KOPT-K1 (cell line): ENCODE results near the gene CKAP2L.

Source experiments
- H3K27ac ChIP-seq: fragments of 200-600 bp; sonication (generic); 2 replicates; pipeline ENCODE4 v1.5.1; 2016; ENCODE audit warnings: antibody characterized with exemption, mild to moderate bottlenecking, low read depth, low read length; ENCODE audit not compliant: poor library complexity, severe bottlenecking
- H3K36me3 ChIP-seq: fragments of 200-600 bp; sonication (generic); 2 replicates; pipeline ENCODE4 v1.5.1; 2017; ENCODE audit warnings: antibody characterized with exemption, mild to moderate bottlenecking, low read length, moderate library complexity; ENCODE audit not compliant: insufficient read depth
- H3K9me3 ChIP-seq: fragments of 200-600 bp; sonication (generic); 2 replicates; pipeline ENCODE4 v1.5.1; 2017; ENCODE audit warnings: antibody characterized with exemption, low read length, mild to moderate bottlenecking; ENCODE audit not compliant: insufficient read depth, poor library complexity, severe bottlenecking

The CKAP2L gene

DNA sequence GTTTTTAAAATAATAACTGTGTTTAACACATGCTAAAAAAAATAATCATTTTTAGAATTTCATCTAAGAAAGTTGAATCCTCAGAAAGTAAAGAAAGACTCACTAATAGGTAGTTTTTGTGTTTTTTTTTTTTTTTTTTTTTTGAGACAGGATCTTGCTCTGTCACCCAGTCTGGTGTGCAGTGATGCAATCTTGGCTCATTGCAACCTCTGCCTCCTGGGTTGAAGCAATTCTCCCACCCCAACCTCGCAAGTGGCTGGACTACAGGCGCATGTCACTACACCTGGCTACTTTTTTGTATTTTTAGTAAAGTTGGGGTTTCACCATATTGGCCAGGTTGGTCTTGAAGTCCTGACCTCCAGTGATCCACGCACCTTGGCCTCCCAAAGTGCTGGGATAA lies 7.1 kb downstream of the CKAP2L start:
- H3K36me3 ChIP-seq, result peaks cover 100% of the 10 kb centered on the region
- H3K27ac ChIP-seq, result no peak overlapping the region
- no peaks in the 10 kb centered on the region for H3K9me3 ChIP-seq

DNA sequence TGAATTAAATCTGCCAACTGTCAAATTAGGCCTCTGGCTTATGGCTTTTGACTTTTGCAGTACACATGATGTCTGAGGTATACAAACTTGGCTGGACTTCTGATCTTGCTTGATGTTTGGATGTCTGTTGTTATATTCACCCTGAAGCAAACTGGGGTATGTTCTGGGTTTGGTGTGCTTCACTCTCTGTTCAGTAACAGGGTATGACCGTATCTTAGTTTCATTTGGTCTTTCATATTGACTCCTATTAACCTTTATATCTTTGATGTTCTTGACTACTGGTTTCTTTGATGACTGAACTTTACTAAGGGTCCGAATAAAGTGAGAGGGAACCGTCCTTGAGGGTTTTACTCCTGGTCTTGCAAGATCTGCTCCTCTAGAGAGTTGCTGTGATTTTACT lies 8.2 kb downstream of the CKAP2L start:
- Histone ChIP-seq H3K27ac (no peak overlapping the region), H3K36me3 (peaks cover 100% of the 10 kb centered on the region), H3K9me3 (no peaks in the 10 kb centered on the region)

DNA sequence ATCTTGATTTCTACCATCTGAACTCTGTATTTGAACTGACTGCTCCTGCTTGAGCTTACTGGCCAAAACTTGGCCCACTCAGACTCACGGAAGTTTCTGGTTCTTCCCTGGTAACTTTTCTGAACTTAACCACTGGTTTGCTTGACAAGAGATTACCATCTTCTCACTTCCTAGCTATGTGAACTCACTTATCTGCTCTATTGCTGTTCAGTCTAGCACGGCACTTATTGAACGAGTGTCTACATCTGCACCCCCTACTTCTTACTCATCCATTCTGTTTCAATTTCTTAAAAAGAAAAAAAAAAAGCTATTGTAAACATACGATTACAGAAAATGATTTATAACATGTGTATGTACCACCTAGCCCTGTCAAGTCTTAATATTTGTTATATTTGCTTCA lies 9.0 kb downstream of the CKAP2L start:
- Histone ChIP-seq H3K9me3 (no peaks in the 10 kb centered on the region), H3K27ac (no peak overlapping the region), H3K36me3 (peaks cover 100% of the 10 kb centered on the region)

DNA sequence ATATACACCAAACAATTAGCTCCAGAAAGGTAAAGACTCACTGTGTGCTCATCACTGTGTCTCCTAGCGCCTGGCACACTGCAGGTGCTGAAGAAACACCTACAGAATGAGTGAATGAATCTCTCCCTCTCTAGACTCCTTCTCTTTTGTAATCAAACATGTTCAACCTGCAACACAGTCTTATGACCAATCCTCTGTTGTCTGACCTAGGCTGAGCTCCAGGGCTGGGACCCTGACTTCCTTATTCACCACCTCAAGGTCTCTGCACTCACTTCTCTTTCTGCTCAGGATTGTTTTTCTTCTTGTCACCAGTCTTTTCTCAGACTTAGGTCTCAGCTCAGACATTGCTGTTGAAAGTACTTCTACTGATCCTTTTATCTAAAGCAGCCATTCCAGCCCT lies 9.8 kb downstream of the CKAP2L start:
- H3K36me3 ChIP-seq, result peaks cover 100% of the 10 kb centered on the region
- no peak overlapping the region for H3K27ac ChIP-seq

DNA sequence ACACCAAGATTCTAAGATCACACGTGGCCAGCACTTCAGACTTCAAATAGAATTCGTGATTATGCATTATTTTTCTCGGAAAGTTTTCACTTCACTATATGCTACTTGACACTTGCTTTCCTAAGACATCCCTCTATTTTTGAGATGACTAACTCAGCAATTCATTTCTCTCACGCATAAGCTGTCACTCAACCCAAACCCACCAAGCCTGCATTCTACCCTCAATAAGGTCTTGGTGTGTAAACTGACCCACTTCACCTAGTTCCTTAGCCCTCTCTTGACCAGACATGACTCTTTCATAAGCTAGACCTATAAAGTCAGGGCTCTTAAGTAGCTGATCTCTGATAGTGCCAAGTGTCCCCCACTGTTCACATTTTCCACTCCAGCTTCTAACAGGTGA lies 11.7 kb downstream of the CKAP2L start:
- Histone ChIP-seq H3K9me3 (no peaks in the 10 kb centered on the region), H3K36me3 (peaks cover 100% of the 10 kb centered on the region), H3K27ac (no peak overlapping the region)

More for the DNA sequence above, 9.8 kb downstream of the CKAP2L start:
- no peaks in the 10 kb centered on the region for H3K9me3 ChIP-seq

DNA sequence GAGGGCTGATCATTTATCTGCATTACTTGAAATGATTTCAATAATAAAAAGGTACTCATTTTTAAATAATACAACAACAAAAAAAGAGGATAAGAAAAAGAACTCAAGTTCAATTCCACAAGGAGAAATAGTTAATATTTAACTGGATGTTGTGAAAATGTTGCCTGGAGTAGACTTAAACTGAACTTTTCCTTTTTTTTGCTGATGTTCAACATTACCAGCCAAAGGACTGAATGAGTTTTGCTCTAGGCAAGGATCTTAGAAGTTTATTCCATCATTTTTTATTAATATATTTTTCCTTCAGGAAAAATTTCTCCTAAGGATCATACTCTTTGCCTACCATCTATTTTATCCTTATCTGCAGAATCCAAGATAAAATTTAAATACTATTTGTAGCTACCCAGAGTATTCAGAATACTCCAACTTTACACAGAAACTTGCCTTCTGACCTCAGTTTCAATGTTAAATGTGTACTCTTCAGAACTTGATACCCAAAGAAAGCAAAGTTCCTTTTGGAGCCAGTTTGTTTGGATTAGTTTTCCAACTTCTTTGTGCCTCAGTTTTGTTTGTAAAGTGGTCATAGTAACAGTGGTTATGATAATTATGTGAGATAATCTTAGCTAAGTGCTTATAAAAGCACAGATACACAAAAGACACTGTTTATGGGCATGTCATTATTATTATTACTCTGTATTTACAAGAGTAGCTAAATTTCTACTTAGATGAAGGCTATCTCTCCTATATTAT lies 12.8 kb downstream of the CKAP2L start:
- H3K9me3 ChIP-seq, result no peaks in the 10 kb centered on the region
- peaks cover 100% of the 10 kb centered on the region for H3K36me3 ChIP-seq
- no peak overlapping the region for H3K27ac ChIP-seq

DNA sequence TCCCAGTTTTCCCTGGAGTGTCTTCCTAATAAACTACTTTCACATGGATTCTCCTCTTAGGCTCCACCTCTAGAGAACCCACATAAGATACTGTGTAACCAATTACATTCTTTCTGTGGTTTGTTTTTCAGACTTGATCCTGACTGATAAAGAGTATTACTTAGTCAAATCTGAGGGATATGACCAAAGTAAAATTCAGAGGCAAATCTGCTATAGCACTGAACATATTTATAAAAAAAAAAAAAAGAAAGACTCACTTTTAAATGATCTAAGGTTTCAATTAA lies 13.9 kb downstream of the CKAP2L start:
- Histone ChIP-seq H3K27ac (no peak overlapping the region), H3K9me3 (no peaks in the 10 kb centered on the region), H3K36me3 (peaks cover 100% of the 10 kb centered on the region)

DNA sequence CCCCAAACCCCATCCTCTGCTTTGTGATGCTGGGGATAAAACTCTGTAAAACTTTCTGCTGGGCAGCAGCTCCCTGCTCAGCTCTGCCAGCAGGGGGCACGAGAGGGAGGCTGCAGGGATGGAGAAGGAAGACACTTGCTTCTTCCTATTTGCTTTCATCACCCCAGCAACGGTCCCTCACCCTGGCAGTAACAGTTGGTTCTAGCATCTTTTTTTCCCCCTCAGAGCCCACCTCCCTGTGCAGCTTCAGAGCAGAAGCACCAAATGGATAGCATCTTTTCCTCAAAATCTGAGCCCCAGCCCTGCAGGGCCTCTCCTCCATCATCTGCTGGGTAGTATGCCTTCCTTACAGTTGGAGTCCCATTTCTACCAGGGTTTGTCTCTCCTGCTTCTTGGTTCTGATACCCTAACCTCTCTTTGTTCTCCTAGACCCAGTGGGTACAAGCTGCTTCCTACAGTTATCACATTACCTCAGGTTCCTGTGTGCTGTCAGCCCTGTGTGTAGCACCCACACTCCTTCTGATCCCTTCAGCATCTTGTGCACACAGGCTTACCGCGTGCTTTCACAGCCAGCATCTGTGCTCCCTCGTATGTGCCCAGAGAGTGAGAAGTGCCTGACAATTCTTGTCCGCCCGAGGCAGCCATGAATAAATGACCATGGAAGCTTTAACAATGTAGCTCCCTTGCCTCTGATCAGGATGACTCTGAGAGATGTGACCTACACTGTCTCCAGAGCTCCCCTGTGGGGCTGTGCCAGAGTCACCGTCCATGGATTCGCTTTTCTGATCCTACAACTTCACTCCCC lies 14.5 kb downstream of the CKAP2L start:
- Histone ChIP-seq H3K27ac (no peak overlapping the region), H3K9me3 (no peaks in the 10 kb centered on the region)

DNA sequence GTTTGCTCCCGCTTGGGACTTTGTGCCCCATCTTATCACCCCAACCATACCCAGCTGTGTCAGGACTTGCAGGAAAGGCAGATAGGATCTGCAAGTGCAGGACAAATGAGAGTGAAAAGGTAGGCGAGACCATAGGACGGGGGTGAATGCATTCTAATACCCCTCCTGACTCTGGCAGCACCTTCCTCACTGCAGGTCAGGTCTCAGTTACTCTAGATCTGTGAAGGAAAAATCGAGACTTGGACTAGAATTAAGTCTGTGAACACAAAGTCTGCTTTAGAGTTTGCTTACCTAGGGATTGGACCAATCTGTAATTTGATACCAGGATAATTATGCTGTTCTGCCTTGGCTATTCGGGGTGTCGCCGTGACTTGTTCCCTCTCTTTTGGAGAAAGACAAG lies 23.9 kb downstream of the CKAP2L start:
- Histone ChIP-seq H3K36me3 (peaks cover 92% of the 10 kb centered on the region), H3K27ac (no peak overlapping the region), H3K9me3 (no peaks in the 10 kb centered on the region)

More for the DNA sequence above, 14.5 kb downstream of the CKAP2L start:
- peaks cover 100% of the 10 kb centered on the region for H3K36me3 ChIP-seq

DNA sequence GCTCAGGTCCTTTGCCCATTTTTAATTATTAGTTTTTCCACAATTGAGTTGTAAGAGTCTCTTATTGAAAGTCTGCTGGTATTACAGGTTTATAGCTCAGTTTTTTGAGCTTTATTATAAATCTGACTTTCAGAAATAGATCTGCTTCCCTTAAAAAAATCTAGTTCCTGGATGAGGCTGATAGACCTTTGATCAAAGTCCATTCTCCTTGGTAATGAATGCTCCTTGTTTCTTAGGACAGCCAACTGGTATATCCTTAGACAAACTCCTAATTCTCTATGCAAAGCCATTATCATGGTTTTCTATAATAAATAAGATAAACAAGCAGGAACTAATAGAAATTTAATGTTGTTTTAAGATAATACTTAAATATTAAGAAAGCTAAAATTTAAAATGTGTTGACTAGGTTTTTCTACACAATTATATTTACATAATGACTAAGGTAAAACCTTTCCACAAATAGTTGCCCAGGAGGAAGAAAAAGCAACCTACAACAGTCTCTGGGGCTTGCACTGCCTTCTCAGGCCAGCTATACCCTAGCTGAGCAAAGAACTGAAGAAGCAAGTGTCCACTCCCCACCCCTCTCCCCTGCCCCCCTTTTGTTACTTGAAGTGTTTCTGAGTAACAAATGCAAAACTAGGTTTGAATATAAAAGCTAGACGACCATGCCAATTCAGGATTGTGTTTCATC lies 26.7 kb downstream of the CKAP2L start:
- Histone ChIP-seq H3K36me3 (peaks cover 64% of the 10 kb centered on the region), H3K9me3 (no peaks in the 10 kb centered on the region), H3K27ac (no peak overlapping the region)

DNA sequence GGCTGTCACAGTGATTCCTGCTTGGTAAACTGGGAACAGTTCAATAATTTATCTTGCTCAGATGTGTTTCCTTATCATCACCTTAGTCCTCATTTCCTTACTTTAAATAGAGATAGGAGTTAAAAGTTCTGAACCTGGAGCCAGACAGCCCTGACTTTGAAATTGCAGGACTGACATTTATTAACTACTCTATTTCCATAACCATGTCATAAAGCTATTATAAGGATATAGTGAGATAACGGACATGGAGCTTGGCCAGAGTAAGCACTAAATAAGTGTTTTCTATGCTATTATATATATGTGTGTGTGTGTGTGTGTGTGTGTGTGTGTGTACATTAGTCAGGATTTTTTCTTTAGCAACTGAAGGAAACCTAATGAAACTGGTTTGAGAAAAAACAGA lies 30.5 kb downstream of the CKAP2L start:
- no peak overlapping the region for H3K27ac ChIP-seq
- peaks cover 26% of the 10 kb centered on the region for H3K36me3 ChIP-seq
- no peaks in the 10 kb centered on the region for H3K9me3 ChIP-seq

DNA sequence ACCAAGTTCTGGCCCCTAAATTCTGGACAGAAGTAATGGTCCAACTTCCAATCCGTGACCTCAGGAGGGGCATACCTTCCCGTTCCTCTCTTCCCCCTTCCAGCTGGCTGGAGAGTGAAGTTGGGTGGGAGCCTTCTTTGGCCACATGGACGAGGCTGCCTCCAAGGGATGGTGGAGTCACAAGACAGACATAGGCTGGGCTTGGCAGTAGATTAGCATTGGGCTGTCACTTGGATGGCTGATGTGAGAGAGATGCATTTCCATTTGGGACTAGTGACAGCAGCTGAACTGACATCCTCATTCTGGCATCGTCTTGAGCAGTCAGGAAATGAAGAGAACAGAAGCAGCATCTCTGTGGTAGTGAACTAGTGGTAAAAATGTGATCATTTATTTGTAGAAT lies 31.0 kb downstream of the CKAP2L start:
- H3K27ac ChIP-seq, result no peak overlapping the region
- peaks cover 22% of the 10 kb centered on the region for H3K36me3 ChIP-seq
- no peaks in the 10 kb centered on the region for H3K9me3 ChIP-seq

DNA sequence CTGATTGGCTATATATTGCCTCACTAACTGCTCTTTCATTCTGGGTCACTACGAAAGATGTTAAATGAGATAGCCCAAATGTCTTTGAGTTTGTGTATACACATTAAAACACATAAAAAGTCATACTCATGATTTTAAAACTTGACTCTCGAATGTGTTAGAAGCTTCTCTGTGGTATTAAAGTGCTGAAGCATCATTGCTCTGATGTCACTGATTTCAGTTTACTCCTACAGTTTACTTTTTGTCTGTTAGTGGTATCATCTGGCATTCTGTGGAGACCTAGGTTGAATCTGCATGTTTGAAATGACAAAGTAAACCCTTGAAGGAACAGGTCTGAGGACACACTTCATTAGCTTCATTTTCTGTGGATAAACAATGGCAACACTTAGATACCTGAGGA lies 32.9 kb downstream of the CKAP2L start:
- peaks cover 2% of the 10 kb centered on the region for H3K36me3 ChIP-seq
- no peak overlapping the region for H3K27ac ChIP-seq
- H3K9me3 ChIP-seq, result no peaks in the 10 kb centered on the region

DNA sequence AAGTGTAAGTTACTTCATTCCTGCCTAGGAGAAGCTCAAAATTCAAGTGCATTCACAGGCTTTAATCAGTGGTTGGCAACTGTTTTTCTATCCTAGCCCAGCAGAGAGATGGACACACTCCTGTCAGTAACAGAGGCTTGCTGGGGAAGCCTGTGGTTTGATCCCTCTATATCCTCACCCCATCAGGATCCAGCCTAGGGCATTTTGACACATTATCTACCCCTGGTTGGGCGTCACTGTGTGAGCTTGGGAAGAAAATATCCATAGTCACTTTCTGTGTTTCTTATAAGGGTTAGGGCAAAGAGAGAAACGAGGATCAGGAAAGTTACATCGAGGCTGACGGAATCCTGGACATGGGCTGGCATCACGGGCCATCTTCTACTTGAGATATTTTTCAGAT lies 33.6 kb downstream of the CKAP2L start:
- H3K27ac ChIP-seq, result no peak overlapping the region

DNA sequence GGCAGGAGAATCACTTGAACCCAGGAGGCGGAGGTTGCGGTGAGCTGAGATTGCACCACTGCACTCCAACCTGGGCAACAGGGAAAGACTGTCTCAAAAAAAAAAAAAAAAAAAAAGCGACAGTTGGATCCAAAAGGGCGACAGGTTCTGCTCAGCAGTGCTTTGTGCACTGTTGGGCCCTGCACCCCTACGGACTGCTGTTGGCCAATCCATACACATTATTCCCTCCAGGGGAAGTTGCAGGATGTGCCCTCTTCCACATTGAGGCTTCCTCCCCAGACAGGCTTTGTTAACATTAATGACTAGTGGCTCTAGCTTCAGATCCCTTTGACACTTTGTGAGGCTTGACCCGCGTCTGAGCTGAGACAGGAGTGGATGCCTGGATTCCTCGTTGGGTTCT lies 34.2 kb downstream of the CKAP2L start:
- Histone ChIP-seq H3K9me3 (no peaks in the 10 kb centered on the region), H3K36me3 (no peaks in the 10 kb centered on the region)

More for the DNA sequence above, 33.6 kb downstream of the CKAP2L start:
- Histone ChIP-seq H3K9me3 (no peaks in the 10 kb centered on the region), H3K36me3 (no peaks in the 10 kb centered on the region)

More for the DNA sequence above, 34.2 kb downstream of the CKAP2L start:
- H3K27ac ChIP-seq, result no peak overlapping the region
